ENCODE measurements around the gene CCNB2.
"Not testable (repeated sequence)": the region's sequence is repeated elsewhere in the genome, so short reads cannot be mapped to it uniquely, and the experiment has no call there.

Gene CCNB2

DNA sequence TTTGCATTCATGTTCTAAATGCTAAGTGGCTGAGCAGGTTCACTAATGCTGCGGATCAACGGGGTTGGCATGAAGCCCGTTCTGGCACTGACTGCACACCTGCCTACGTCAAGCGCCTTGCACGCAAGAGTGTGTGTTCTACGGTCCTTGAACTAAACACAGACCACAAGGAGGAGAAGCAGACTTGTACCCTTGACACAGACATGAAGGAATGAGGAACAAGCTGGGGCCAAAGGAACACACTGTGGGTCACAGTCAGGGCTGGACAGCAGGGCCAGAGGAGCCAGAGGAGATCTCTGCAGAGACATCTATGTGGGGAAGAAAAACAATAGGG lies 53.7 kb downstream of the CCNB2 start:
- TF ChIP-seq POU2F2 (IDR thresholded peaks at IDR 0.05; ENCODE audit: low read depth, low read length): no peak
- TF ChIP-seq PAX5 (IDR thresholded peaks at IDR 0.05; ENCODE audit: insufficient read depth, low read length, severe bottlenecking): no peak
- no peak for DNase-seq (ENCODE audit: insufficient read length, low spot score)
- no peak for FAIRE-seq

DNA sequence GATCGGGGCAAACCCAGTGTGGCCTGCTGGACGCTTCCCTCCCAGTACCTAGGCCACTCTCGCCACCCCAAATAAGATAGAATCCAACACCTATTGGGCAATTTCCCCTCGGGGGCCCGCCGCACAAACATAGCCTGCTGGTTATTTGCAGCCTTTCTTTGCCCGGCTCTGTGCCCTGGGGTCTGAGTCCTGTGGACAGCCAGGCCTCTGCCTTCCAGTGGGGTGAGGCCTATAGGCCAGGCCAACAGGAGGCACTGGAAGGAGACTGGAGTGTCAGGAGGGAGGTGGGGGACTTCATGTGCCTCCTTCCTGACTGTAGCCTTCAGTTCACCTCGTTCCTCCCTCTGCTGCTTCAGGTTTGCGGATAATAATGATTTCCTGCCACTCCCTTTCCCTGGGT lies 54.3 kb downstream of the CCNB2 start:
- no peak for DNase-seq (ENCODE audit: insufficient read length, low spot score)
- no peak for TF ChIP-seq SPI1 (IDR thresholded peaks at IDR 0.05; ENCODE audit: low read depth, low read length)
- peak; percentile 24; the same call in 1 of the 2 replicates for TF ChIP-seq POLR2A (IDR thresholded peaks at IDR 0.05; ENCODE audit: low read depth, low read length)
- TF ChIP-seq POLR2AphosphoS5 (IDR thresholded peaks at IDR 0.05; ENCODE audit: low read depth, low read length): peak; percentile 56
- no peak for FAIRE-seq

DNA sequence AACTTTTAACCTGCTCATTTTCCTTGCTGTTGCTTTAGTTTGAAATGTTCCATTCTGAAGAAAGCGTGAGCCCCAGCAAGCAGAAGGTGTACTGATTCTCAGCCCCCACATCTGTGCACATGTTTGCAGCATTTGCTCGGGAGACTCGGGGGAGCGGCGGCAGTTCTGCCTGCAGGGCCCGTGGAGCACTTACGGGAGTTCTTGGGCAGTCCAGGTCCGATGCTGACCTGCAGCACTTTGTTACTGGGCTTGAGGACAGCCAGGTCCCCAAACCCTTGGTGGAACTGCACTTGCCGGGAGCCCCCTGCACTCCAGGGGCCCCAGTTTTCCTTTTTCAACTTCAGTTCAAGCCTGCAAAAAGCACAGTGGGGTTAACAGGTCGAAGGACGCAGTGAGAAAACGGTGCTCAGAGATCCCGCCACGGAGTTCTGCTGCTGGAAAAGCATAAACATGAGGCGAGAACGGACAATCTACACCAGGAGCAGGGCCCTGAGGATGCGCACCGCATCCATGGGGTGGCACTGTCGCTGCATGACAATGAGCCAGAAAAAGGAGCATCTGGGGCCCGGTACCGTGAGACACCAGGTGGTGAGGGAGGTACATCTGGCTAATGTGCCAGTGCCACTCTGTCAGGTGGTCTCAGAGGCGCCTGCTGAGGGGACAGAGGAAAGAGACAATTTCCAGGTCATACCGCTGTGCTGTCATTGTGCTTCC lies 56.1 kb downstream of the CCNB2 start:
- no peak for DNase-seq (ENCODE audit: insufficient read length, low spot score)

DNA sequence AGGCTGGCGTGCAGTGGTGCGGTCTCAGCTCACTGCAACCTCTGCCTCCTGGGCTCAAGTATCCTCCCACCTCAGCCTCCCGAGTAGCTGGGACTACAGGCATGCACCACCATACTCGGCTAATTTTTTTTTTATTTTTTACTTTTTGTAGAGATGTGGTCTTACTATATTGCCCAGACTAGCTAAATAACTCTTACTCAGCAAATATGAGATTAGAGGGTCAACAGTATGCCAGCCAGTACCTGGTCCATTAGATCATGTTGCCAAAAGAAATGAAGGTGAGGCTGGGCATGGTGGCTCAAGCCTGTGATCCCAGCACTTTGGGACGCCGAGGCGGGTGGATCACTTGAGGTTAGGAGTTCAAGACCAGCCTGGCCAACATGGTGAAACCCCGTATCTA lies 57.1 kb downstream of the CCNB2 start:
- not testable (repeated sequence) for DNase-seq (ENCODE audit: insufficient read length, low spot score); FAIRE-seq

More for the DNA sequence above, 56.1 kb downstream of the CCNB2 start:
- TF ChIP-seq POLR2AphosphoS5 (IDR thresholded peaks at IDR 0.05; ENCODE audit: low read depth, low read length) (0 out of 2 replicates have a peak, but pooled peaks have one; percentile 19), SPI1 (IDR thresholded peaks at IDR 0.05; ENCODE audit: low read depth, low read length) (no peak)
- FAIRE-seq: peak; percentile 40

DNA sequence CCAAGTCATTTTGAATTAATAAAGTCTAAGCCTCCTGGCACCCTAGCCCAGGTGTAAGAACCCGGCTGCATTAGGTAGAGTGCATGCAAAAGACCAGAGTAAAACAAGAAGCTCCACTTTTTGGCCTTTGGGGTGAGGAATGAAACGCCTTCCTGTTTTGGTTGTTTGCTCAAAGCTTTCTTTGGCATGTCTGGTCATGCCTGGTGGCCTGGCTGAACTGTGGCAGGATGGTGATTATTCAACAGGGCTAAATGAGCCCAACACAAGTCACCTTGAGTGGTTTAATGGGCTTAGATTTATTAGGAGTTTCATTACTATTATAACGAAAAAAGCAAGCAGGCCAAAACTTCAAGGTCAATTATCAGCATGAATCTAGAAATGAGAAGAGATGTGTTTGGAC lies 60.8 kb downstream of the CCNB2 start:
- FAIRE-seq (no peak), DNase-seq (ENCODE audit: insufficient read length, low spot score) (no peak)
- TF ChIP-seq POLR2A (IDR thresholded peaks at IDR 0.05; ENCODE audit: low read depth, low read length): peak; percentile 14; the same call in 1 of the 2 replicates
- no peak for TF ChIP-seq PAX5 (IDR thresholded peaks at IDR 0.05; ENCODE audit: insufficient read depth, low read length, severe bottlenecking)
- TF ChIP-seq SPI1 (IDR thresholded peaks at IDR 0.05; ENCODE audit: low read depth, low read length): peak; percentile 60

DNA sequence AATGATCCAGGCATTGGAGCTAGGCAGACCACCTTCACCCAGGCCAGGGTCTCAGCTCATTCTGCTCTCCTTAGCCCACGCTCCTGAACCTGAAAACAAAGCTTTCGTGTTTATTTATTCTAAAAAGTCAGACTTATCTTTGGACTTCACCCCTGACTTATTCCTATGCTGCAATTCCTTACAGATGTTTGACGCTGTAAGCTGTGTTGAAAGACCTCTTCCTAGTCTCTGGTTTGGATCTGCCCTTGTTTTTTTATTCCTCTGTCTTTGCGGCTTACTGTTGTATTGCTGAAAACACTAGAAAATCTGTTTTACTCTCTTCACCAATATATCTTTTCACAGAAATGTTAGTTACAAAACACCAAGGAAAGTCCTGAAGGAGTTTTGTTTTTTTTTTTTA lies 61.2 kb downstream of the CCNB2 start:
- no peak for TF ChIP-seq SPI1 (IDR thresholded peaks at IDR 0.05; ENCODE audit: low read depth, low read length)
- TF ChIP-seq TAF1 (IDR thresholded peaks at IDR 0.05; ENCODE audit: low read depth, low read length): no peak
- TF ChIP-seq POLR2A (IDR thresholded peaks at IDR 0.05; ENCODE audit: low read depth, low read length): 0 out of 2 replicates have a peak, but pooled peaks have one; percentile 14
- no peak for TF ChIP-seq POU2F2 (IDR thresholded peaks at IDR 0.05; ENCODE audit: low read depth, low read length)
- DNase-seq (ENCODE audit: insufficient read length, low spot score): no peak
- FAIRE-seq: no peak

DNA sequence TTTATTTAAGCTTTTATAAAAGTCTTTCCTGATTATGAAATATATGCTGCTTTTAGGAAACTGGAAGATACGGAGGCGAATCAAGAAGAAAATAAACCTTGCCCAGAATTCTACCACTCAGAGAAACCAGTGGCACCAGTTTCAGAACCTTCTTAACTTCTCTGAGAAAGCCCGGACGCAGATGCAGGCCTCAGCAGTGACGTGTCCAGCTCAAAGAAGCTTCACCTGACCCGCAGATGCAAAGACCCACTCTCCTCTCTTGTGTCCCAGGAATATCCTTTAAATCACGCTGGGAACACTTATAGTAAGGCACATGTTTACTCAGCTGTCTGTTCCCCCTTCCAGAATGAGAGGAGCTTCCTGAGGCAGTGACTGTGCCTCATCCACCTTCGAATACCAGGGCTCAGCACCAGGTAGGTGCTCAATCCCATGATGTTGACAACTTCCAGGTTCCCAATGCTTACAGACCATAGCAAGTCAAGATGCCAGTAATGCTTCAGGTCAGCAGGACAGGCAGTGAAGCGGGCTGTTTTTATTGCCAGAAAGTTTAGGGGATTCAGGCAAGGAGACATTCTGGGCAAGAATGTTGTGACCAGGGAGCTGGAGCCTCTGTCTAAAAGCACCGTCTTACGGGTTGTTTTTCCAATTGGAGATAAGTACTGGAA lies 61.8 kb downstream of the CCNB2 start:
- DNase-seq (ENCODE audit: insufficient read length, low spot score): no peak
- no peak for FAIRE-seq
- peak; percentile 24; the same call in 1 of the 2 replicates for TF ChIP-seq POLR2AphosphoS5 (IDR thresholded peaks at IDR 0.05; ENCODE audit: low read depth, low read length)
- no peak for TF ChIP-seq SPI1 (IDR thresholded peaks at IDR 0.05; ENCODE audit: low read depth, low read length)

DNA sequence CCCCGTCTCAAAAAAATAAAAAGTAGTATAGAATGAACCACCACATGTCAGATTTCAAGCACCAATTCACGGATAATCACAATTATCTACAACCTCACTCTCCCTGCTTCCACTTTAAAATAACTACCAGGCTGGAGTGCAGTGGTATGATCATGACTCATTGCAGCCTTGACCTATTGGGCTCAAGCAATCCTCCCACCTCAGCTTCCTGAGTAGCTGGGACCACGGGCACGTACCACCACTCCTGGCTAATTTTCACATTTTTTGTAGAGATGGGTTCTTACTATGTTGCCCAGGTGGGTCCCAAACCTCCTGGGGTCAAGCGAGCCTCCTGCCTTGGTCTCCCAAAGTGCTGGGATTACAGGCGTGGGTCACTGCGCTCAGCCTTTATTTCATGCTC lies 63.6 kb downstream of the CCNB2 start:
- DNase-seq (ENCODE audit: insufficient read length, low spot score): no peak
- TF ChIP-seq SPI1 (IDR thresholded peaks at IDR 0.05; ENCODE audit: low read depth, low read length) (no peak), POLR2AphosphoS5 (IDR thresholded peaks at IDR 0.05; ENCODE audit: low read depth, low read length) (no peak), POLR2A (IDR thresholded peaks at IDR 0.05; ENCODE audit: low read depth, low read length) (no peak), POU2F2 (IDR thresholded peaks at IDR 0.05; ENCODE audit: low read depth, low read length) (no peak), TAF1 (IDR thresholded peaks at IDR 0.05; ENCODE audit: low read depth, low read length) (no peak), PAX5 (IDR thresholded peaks at IDR 0.05; ENCODE audit: insufficient read depth, low read length, severe bottlenecking) (no peak)
- no peak for FAIRE-seq

DNA sequence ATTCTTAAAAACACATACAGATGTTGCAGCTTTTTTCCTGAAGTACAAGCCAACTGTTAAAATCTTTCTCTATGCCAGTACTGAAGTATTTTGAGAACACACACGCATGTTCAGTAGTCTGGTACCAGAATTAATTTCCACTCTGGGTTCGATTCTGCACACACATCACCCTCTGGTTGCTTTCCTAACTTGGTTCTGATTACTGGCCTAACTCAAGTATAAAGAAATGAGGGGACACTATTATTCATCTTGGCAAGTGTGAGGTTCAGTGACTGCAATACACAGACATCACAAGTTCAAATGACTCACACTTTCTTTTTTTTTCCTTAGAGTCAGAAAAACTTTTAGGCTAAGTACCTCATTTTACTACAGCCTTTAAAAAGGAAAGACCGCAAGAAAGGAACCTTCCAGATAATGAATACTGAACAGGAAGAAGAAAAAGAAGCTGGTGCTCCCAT lies 64.3 kb downstream of the CCNB2 start:
- no peak for DNase-seq (ENCODE audit: insufficient read length, low spot score)
- peak; percentile 16 for FAIRE-seq
- TF ChIP-seq TAF1 (IDR thresholded peaks at IDR 0.05; ENCODE audit: low read depth, low read length): no peak
- no peak for TF ChIP-seq POLR2A (IDR thresholded peaks at IDR 0.05; ENCODE audit: low read depth, low read length)
- TF ChIP-seq POU2F2 (IDR thresholded peaks at IDR 0.05; ENCODE audit: low read depth, low read length): no peak
- no peak for TF ChIP-seq POLR2AphosphoS5 (IDR thresholded peaks at IDR 0.05; ENCODE audit: low read depth, low read length)
- TF ChIP-seq SPI1 (IDR thresholded peaks at IDR 0.05; ENCODE audit: low read depth, low read length): no peak
- TF ChIP-seq PAX5 (IDR thresholded peaks at IDR 0.05; ENCODE audit: insufficient read depth, low read length, severe bottlenecking): no peak

DNA sequence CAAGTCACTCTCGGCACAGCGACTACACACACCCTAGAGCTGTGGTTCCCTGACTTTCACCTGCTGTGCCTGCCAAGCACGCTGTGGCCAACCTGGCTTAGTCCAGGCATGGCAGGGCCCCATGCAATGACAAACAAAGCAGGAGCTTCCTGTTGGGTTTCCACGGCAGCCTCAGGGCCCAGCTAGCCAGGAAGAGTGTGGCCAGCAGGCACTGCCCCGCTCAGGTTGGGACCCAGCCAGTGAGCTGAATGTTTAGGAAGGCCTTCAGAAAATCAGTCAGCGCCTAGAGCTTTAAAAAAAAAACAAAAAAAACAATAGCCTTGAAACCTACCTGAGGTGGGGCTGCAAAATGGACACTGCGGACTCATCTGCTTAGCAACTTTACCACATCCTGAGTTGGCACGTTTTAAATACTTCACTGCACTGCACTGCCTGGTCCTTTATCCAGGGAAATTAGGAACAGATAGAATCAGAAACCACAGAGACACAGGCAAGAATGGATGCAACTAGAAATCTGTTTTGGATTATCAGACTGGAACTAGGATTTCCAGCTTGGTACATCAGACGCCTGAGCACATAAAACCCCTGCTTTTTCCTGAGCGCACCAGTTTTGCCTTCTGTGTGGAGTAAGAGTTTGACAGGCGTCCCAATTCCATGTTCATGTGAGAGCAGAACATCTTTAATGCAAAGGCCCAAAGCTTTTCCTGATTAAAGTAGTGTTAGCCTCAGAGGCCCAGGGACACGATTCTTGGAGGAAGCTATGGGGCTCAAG lies 65.5 kb downstream of the CCNB2 start:
- DNase-seq (ENCODE audit: insufficient read length, low spot score): no peak
- FAIRE-seq: no peak
- TF ChIP-seq POLR2AphosphoS5 (IDR thresholded peaks at IDR 0.05; ENCODE audit: low read depth, low read length) (no peak), TAF1 (IDR thresholded peaks at IDR 0.05; ENCODE audit: low read depth, low read length) (no peak), POU2F2 (IDR thresholded peaks at IDR 0.05; ENCODE audit: low read depth, low read length) (no peak), PAX5 (IDR thresholded peaks at IDR 0.05; ENCODE audit: insufficient read depth, low read length, severe bottlenecking) (no peak), POLR2A (IDR thresholded peaks at IDR 0.05; ENCODE audit: low read depth, low read length) (no peak; the same call in 1 of the 2 replicates), SPI1 (IDR thresholded peaks at IDR 0.05; ENCODE audit: low read depth, low read length) (no peak)
